NB4 (cell line): ENCODE results near the gene KCNAB1.

ENCODE experiments used
- DNase-seq: peaks from one replicate; pipeline ENCODE4 v3.0.0; 2010; ENCODE audit warnings: low read depth
- H3K4me3 ChIP-seq: one replicate; pipeline ENCODE4 v1.5.1; 2011; ENCODE audit warnings: mild to moderate bottlenecking, low read depth, low read length, moderate library complexity
- CTCF ChIP-seq: IDR thresholded peaks from one replicate; pipeline ENCODE4 v1.5.1; 2012; ENCODE audit warnings: low read depth, low read length
- MAX ChIP-seq: IDR thresholded peaks from 2 replicates; pipeline ENCODE4 v1.6.1; 2011; ENCODE audit warnings: low read depth, low read length
- MYC ChIP-seq: IDR thresholded peaks from 2 replicates; pipeline ENCODE4 v1.6.1; 2011; ENCODE audit warnings: low read depth, low read length
- POLR2A ChIP-seq: IDR thresholded peaks from 2 replicates; pipeline ENCODE4 v1.6.1; 2011; ENCODE audit warnings: mild to moderate bottlenecking; ENCODE audit not compliant: insufficient read length; ENCODE audit errors: extremely low read depth

The KCNAB1 gene

GRCh38 chr3:156344215-156344614, 223.8 kb downstream of the KCNAB1 start:
- no peak for DNase-seq
- TF ChIP-seq MYC (no peak), CTCF (no peak), MAX (no peak), POLR2A (no peak)
- H3K4me3 ChIP-seq = no peak overlapping the region

GRCh38 chr3:156349111-156349510, 228.7 kb downstream of the KCNAB1 start:
- TF ChIP-seq POLR2A (no peak), MAX (no peak), CTCF (no peak), MYC (no peak)
- DNase-seq = no peak
- H3K4me3 ChIP-seq = no peak overlapping the region

- no peak overlapping the region for H3K4me3 ChIP-seq
- DNase-seq = no peak
- TF ChIP-seq MYC = no peak
- no peak for TF ChIP-seq POLR2A
- TF ChIP-seq MAX = no peak
- TF ChIP-seq CTCF = no peak
Observed at GRCh38 chr3:156349978-156350377, 229.6 kb downstream of the KCNAB1 start.

GRCh38 chr3:156350781-156351180, 230.4 kb downstream of the KCNAB1 start:
- no peak overlapping the region for H3K4me3 ChIP-seq
- no peak for DNase-seq
- no peak for TF ChIP-seq MAX
- TF ChIP-seq POLR2A = no peak
- TF ChIP-seq CTCF = no peak
- no peak for TF ChIP-seq MYC

- TF ChIP-seq POLR2A (no peak), MYC (no peak), MAX (no peak), CTCF (no peak)
- H3K4me3 ChIP-seq = no peak overlapping the region
- DNase-seq = no peak
Observed at GRCh38 chr3:156351783-156352182, 231.4 kb downstream of the KCNAB1 start.

- H3K4me3 ChIP-seq = no peak overlapping the region
- no peak for DNase-seq
- TF ChIP-seq POLR2A (no peak), MYC (no peak), CTCF (no peak), MAX (no peak)
Observed at GRCh38 chr3:156352728-156353127, 232.3 kb downstream of the KCNAB1 start.
